ENCODE data around the gene B3GAT2.

B3GAT2 gene

DNA sequence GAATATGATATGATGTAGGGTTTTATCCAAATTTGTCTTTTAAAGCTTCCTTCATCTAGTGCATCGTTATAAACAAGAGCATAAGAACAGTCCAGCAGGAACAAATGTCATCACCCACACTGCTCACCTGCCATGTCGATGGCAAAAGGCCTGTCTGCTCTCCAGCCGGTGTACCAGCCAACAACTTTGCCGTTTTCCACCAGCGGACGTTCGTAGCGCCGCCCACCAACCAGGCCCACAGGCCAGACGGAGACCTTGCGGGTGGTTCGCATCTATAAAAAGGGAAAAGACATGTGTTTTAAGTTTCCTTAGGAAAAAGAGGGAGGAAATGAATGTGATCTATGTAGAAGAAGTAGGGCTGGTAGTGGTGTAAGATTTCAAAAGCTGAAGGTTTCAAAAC is 62.9 kb downstream of the B3GAT2 start:
- no peak for DNase-seq

- DNase-seq = no peak
These were observed 67.6 kb downstream of the B3GAT2 start for GRCh38 chr6:70889270-70889669.

GRCh38 chr6:70886661-70887060 is 70.2 kb downstream of the B3GAT2 start:
- no peak for DNase-seq

- no peak for DNase-seq
These were observed 70.8 kb downstream of the B3GAT2 start for GRCh38 chr6:70886071-70886470.

GRCh38 chr6:70884074-70884983 is 72.5 kb downstream of the B3GAT2 start:
- peak in 4 of 5 experiments; percentile 10 to 47 (median 27) for DNase-seq

DNA sequence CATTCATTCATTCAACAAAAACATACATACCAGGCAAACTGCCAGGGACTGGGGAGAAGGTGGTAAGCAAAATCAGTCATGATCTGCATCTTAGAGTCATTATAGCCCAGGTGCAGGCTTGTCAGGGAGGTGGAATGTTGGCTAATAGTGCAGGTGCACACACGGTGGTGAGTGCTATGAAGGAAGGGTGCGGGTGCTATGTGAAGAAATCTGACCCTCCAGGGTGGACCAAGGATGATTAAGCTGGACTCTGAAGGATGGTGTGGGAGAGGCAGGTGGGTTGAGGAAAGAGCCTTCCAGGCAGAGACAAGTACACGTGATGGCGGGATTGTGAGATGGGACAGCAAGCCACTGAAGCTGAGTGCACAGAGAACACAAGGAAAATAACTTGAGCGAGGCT is 77.4 kb downstream of the B3GAT2 start:
- no peak for DNase-seq

DNA sequence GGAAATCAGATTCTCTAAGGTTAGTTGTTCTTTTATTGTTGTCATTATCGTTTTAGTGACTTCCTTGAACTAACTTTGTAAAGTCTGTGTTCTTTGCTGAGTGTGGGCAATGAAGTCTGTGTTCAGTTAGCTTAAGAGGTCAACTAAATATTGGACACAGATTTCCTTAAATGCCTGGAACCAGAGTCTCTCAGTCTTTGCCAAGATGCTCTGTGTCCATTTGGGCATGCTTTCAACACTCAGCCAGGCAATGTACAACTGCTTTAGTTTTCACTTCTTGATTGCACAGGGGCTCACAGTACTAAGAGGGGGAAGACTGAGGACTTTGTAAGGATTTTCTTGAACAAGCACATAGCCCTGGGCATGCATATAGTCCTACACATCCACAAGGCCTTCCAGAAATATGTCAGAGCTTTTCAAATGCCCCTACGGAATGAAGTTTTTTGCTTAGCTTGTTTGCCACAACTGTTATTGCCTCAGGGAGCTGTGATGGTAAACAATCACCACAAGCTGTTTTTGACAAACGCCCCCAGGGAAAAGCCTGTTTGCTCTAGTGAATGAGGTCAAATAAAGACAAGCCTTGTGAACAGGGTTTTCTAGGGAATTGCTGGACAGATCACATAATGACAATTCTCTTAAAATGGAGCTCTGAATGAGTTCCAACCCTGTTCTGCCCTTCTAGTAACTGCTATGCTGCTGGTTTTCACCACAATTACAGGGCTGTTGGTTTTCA is 82.5 kb downstream of the B3GAT2 start:
- no peak for DNase-seq

DNA sequence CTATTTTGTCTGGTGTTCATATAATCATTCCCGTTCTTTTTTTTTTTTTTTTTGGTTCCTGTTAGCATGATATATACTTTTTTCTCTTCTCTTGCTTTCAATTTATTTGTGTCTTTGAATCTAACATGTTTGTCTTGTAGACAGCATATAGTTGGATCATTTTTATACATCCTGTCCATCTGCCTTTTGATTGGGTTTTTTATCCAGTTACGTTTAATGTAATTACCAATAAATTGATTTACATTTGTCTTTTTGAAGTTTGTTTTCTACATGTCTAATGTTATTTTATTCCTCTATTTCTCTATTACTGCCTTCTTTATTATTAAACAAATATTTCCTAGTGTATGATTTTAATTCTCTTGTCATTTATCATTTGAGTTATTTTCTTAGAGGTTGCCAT is 84.4 kb downstream of the B3GAT2 start:
- no peak for DNase-seq

- DNase-seq = peak in 1 of 5 experiments; percentile 10
These were observed 92.5 kb downstream of the B3GAT2 start for GRCh38 chr6:70864401-70864800.

DNA sequence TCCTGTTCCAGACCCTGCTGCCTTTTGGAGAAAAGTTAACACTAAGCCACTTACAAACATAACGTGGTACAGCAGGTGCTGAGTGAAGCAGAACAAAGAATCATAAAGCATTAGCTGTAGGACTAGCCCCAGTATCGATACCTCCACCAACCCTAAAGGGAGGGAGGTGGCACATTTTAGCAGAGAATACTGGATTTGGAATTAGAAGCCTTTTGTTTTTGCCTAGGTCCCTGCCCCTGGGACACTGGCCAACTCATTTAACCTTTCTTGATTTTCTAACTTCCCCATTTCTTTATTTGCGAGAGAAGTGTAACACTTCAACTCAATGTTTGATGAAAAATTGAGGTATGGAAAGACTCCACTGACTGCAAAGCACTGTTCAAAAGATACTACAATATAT is 93.5 kb downstream of the B3GAT2 start:
- no peak for DNase-seq

- DNase-seq = no peak
These were observed 95.9 kb downstream of the B3GAT2 start for GRCh38 chr6:70860920-70861319.

DNA sequence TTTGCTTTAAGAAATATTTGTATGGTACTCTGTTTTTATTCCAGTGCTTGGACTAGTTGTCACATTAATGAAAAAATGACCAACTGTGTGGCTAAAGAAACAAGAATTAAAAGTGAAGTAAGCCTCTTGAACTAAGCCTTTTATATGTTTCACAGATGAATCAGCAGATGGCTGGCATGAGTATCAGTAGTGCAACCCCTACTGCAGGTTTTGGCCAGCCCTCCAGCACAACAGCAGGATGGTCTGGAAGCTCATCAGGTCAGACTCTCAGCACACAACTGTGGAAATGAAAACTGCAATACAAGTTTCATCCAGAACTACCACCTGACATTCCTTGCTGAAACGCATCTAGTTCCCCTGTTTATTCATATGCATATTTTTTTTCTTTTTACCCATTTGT is 96.8 kb downstream of the B3GAT2 start:
- no peak for DNase-seq

GRCh38 chr6:70857387-70858077 is 99.3 kb downstream of the B3GAT2 start:
- DNase-seq = no peak

DNA sequence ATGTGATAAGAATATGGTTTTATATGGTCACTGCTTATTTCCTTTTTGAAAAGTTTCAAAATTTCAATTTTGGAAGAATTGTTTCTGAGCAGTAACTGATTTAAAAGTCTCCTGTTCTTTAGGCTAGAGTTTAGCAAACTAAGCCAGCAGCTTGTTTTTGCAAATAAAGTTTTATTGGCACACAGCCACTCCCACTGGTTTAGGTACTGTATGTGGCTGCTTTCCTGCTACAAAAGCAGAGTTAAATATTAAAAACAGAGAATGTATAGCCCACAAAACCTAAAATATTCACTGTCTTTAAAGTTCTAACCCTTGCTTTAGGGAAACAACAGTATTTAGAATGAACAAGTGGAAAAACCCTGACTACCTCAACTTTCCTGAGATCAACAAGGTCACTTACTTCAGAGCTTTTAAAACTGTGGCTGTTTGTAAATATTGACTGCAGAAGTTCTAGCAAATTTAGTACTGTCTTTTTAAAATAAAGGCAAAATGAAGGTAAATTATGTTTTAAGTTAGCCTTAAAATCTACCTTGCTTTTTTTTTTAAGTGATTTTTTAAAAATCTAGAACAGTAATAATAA is 104.1 kb downstream of the B3GAT2 start:
- no peak for DNase-seq

DNA sequence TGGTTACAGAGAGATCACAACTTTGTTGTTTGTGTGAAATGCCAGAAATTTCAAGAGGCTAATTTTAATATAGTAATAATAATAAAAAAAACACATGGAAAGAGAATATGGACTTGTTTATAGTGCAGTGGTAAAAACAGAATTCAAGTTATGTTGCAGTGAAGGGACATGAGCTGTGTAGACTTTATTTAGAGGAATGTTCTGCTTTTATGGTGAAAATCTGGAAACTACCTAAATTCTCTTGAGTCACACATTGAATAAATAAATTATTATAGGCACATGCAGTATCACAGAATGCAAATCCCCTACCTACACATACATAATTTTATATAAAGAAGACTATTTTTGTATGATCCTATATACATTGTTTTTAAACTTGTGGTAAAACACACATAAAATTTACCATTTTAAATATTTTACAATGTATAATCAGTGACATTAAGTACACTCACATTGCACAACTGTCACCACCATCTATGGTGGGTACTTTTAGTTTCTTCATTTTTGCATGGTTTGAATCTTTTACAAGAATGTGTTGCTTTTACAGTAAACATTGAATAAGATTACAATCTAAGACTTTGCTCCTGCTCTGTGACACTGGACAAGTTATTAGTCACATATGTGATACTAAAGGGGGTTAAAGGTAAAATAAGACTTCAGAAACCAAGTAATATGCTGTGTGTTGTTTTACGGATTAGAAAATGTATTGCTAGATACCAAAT is 107.4 kb downstream of the B3GAT2 start:
- DNase-seq = peak in 1 of 5 experiments; percentile 32

DNA sequence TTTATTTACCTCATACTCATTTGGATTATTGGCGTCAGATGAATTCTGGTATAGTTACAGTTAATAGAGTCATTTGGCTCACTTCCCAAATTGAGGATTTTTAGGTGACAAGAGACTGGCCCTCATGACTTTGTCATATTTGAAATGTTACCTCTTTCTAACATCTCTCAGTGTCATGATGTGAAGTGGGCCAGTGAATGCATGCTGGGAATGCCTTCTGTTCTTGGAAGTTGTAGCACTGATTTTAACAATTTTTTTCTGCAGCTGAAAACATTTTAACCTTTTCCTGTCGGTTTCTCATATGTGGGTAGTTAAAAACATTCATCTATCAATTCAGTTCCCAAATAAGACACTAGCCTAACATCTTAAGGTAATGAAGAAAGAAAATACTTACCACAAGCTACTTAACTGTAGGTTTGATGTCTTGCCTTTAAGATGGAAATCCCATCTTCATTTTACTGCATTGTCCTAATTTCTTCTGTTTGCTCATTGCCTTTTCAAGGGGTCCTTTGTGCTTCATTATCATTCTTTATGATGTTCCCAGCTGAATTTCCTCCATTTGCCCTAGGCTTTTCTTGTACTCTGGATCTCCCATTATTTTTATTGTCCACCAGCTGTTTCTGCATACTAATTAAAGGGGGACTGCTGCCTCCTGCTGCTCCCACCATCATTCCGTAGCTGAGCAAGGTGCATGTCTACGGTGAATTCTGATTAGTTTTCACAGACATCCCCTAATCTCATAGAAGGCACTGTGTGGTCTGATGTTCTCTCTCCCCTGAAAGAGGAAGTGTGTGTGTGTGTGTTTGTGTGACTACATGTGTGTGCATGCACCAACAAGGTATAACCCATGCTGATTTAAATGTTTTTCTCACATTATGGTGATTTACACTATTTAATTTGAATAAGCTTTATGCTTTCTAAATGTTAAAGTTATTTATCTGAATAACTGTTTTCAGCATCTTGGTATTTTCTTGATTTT is 109.5 kb downstream of the B3GAT2 start:
- DNase-seq = no peak

GRCh38 chr6:70846207-70846835 is 110.5 kb downstream of the B3GAT2 start:
- DNase-seq = no peak

DNA sequence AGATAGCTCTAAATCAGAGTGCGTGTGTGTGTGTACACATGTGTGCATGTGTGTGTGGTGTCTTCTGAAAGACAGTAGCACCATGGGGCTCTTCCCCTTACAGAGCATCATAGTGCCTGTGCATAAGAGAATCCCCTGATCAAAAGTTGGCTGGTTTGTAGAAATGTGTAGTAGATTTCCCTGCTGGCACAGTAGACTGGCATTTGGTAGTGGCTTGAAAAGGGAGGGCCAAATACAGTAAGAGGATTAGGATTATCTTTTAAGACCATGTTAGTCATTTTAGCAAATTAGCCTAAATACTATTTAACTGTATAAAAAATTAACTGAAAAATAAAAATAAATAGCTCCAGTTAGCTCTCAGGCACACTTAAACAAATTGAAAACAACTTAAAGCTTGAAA is 112.6 kb downstream of the B3GAT2 start:
- DNase-seq = no peak

GRCh38 chr6:70843328-70843918 is 113.4 kb downstream of the B3GAT2 start:
- DNase-seq = no peak

DNA sequence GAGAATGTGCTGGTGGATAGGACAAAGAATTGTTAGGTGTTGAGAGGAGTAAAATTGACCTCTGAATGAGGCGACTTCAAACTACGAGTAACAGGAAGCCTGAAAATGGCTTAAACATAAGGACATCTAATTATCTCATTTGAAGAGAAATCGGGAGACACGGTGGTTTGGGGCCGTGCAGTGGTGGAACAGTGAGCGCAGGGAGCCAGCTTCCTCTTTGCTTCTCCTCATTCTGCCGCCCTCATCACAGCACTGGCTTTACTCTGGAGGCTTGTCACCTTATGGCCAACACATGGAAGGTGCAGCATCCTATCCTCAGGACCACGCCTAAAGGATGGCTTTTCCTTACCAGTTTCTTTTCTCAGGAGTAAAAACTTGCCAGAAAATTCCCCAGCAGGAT is 114.3 kb downstream of the B3GAT2 start:
- DNase-seq = no peak
